ENCODE measurements around the gene FOXL2.

DNA sequence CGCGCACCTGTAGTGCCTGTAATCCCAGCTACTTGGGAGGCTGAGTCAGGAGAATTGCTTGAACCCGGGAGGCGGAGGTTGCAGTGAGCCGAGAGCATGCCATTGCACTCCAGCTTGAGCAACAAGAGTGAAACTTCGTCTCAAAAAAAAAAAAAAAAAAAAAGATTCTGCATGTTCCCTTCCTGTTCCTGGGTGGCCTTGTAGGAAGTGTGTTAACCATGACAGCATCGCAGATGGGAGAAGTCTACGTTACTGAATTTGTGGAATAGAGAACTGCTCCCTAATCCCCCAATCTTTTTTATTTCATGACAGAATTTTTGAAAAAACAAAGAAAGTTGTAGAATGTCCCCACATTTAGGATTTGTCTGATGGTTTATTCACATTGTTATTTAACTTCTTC is 45.4 kb downstream of the FOXL2 start:
- TF ChIP-seq, protein P1, sequence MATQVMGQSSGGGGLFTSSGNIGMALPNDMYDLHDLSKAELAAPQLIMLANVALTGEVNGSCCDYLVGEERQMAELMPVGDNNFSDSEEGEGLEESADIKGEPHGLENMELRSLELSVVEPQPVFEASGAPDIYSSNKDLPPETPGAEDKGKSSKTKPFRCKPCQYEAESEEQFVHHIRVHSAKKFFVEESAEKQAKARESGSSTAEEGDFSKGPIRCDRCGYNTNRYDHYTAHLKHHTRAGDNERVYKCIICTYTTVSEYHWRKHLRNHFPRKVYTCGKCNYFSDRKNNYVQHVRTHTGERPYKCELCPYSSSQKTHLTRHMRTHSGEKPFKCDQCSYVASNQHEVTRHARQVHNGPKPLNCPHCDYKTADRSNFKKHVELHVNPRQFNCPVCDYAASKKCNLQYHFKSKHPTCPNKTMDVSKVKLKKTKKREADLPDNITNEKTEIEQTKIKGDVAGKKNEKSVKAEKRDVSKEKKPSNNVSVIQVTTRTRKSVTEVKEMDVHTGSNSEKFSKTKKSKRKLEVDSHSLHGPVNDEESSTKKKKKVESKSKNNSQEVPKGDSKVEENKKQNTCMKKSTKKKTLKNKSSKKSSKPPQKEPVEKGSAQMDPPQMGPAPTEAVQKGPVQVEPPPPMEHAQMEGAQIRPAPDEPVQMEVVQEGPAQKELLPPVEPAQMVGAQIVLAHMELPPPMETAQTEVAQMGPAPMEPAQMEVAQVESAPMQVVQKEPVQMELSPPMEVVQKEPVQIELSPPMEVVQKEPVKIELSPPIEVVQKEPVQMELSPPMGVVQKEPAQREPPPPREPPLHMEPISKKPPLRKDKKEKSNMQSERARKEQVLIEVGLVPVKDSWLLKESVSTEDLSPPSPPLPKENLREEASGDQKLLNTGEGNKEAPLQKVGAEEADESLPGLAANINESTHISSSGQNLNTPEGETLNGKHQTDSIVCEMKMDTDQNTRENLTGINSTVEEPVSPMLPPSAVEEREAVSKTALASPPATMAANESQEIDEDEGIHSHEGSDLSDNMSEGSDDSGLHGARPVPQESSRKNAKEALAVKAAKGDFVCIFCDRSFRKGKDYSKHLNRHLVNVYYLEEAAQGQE (IDR thresholded peaks at IDR 0.05; ENCODE audit: insufficient read depth in 1 of 2, low read depth in 2 of 2, low read length in 1 of 2) = no peak
- TF ChIP-seq, protein P2, sequence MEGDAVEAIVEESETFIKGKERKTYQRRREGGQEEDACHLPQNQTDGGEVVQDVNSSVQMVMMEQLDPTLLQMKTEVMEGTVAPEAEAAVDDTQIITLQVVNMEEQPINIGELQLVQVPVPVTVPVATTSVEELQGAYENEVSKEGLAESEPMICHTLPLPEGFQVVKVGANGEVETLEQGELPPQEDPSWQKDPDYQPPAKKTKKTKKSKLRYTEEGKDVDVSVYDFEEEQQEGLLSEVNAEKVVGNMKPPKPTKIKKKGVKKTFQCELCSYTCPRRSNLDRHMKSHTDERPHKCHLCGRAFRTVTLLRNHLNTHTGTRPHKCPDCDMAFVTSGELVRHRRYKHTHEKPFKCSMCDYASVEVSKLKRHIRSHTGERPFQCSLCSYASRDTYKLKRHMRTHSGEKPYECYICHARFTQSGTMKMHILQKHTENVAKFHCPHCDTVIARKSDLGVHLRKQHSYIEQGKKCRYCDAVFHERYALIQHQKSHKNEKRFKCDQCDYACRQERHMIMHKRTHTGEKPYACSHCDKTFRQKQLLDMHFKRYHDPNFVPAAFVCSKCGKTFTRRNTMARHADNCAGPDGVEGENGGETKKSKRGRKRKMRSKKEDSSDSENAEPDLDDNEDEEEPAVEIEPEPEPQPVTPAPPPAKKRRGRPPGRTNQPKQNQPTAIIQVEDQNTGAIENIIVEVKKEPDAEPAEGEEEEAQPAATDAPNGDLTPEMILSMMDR (IDR thresholded peaks at IDR 0.05) = no peak
- TF ChIP-seq POLR2AphosphoS5 (IDR thresholded peaks at IDR 0.05; ENCODE audit: low read depth, low read length) = no peak

Measured in Panc1 (cell line).